HepG2 (cell line): ENCODE results near the gene IKZF4. TPM values are rescaled to one million over a fixed set of nuclear protein-coding genes. Genes with fewer than 3 reads are reported as not detected.

ENCODE experiments used
- ATAC-seq: fragments of 200-7000 bp; cut with Tn5 transposase; 3 replicates; pipeline ENCODE4 v1.9.1; 2020; ENCODE audit warnings: mild to moderate bottlenecking, moderate library complexity
- BruUV-seq: library from RNA; stranded (reverse); fragments of 400-500 nt; replicated peaks from 2 replicates; lab custom pipeline; 2021; lab: Mats Ljungman, UMichigan
- CTCF ChIA-PET: fragments of 300-600 bp; formaldehyde crosslinking; extraction: SDS; loops from one replicate; lab custom pipeline; 2021; ENCODE audit warnings: low total read pairs, inconsistent platforms, low intra/inter-chr PET ratio; lab: Yijun Ruan, JAX
- POLR2A ChIA-PET: fragments of 350-600 bp; sonication (Branson Sonifier 250); formaldehyde crosslinking; loops from one replicate; lab custom pipeline; 2020; ENCODE audit warnings: antibody characterized with exemption, inconsistent platforms; lab: Yijun Ruan, JAX
- DNase-seq: peaks from one replicate; pipeline ENCODE4 v3.0.0-alpha.2; 2015; ENCODE audit warnings: low spot score
- FAIRE-seq: peaks from 3 replicates; lab custom pipeline; 2011; peaks lifted over from hg19 to GRCh38; lab: Jason Lieb, UNC
- H2AFZ ChIP-seq: one replicate; pipeline ENCODE4 v1.6.1; 2011; ENCODE audit warnings: low read length, inconsistent platforms
- H3K27ac ChIP-seq: fragments of 300-600 bp; 3 replicates; pipeline ENCODE4 v1.8.0; 2011; ENCODE audit warnings: mixed run types, mild to moderate bottlenecking, mixed read lengths, low read length, inconsistent platforms; ENCODE audit not compliant: insufficient read depth; ENCODE audit errors: extremely low read length
- H3K27me3 ChIP-seq, 2 experiments: fragments of 200-600 bp in 1 of 2; 2 replicates in 1 of 2; 3 replicates in 1 of 2; pipeline versions ENCODE4 v1.6.0 to v1.8.0; 2011; ENCODE audit warnings: low read length in 2 of 2, mild to moderate bottlenecking in 2 of 2, moderate library complexity in 2 of 2, inconsistent platforms in 1 of 2; ENCODE audit not compliant: insufficient read depth in 2 of 2, control insufficient read depth in 1 of 2
- H3K36me3 ChIP-seq, 2 experiments: fragments of 200-600 bp in 1 of 2; replicated peaks in 1 of 2; 2 replicates in 1 of 2; 3 replicates in 1 of 2; pipeline versions ENCODE4 v1.5.1 to v1.8.0; 2011; ENCODE audit warnings: low read length in 2 of 2, inconsistent platforms in 1 of 2; ENCODE audit not compliant: insufficient read depth in 2 of 2, control insufficient read depth in 1 of 2
- H3K4me1 ChIP-seq: 2 replicates; pipeline ENCODE4 v1.5.1; 2012; ENCODE audit warnings: low read length, inconsistent platforms; ENCODE audit not compliant: insufficient read depth
- H3K4me2 ChIP-seq: 2 replicates; pipeline ENCODE4 v1.6.0; 2011; ENCODE audit warnings: low read depth, low read length, inconsistent platforms
- H3K4me3 ChIP-seq, 3 experiments: fragments of 200-600 bp in 1 of 3; sonication (generic), shearing (Covaris generic) in 1 of 3; replicated peaks in 1 of 3; 2 replicates each; pipeline ENCODE4 v1.5.1; 2011 to 2016; ENCODE audit warnings: low read length in 3 of 3, inconsistent platforms in 2 of 3, low read depth in 2 of 3, mild to moderate bottlenecking in 2 of 3, control low read depth in 1 of 3, mixed read lengths in 1 of 3; ENCODE audit not compliant: insufficient read depth in 1 of 3
- H3K79me2 ChIP-seq: one replicate; pipeline ENCODE4 v1.6.1; 2011; ENCODE audit warnings: low read length, inconsistent platforms; ENCODE audit not compliant: insufficient read depth
- H3K9ac ChIP-seq: 2 replicates; pipeline ENCODE4 v1.6.0; 2011; ENCODE audit warnings: mild to moderate bottlenecking, low read depth, low read length, inconsistent platforms; ENCODE audit not compliant: insufficient read depth
- H3K9me3 ChIP-seq: 2 replicates; pipeline ENCODE4 v1.5.1; 2012; ENCODE audit warnings: mild to moderate bottlenecking, low read length
- H4K20me1 ChIP-seq: 2 replicates; pipeline ENCODE4 v1.6.0; 2011; ENCODE audit warnings: inconsistent platforms, mild to moderate bottlenecking, low read length, moderate library complexity; ENCODE audit not compliant: insufficient read depth
- ATF7-NPFF ChIP-seq: sonication (generic); formaldehyde crosslinking; IDR thresholded peaks from 2 replicates; pipeline ENCODE4 v1.8.1; 2023; ENCODE audit warnings: mild to moderate bottlenecking, low read depth, missing genetic modification reagents, moderate library complexity
- HDAC2 ChIP-seq: sonication (generic); formaldehyde crosslinking; IDR thresholded peaks from 2 replicates; pipeline ENCODE4 v1.4.0; 2020; ENCODE audit warnings: missing genetic modification reagents
- THYN1 ChIP-seq: sonication (generic); formaldehyde crosslinking; IDR thresholded peaks from 2 replicates; pipeline ENCODE4 v1.8.1; 2023; ENCODE audit warnings: low read depth, mild to moderate bottlenecking, moderate library complexity, missing genetic modification reagents, borderline replicate concordance
- TP53 ChIP-seq: sonication (generic); formaldehyde crosslinking; conservative IDR thresholded peaks from 2 replicates; pipeline ENCODE4 v1.4.0; 2020; ENCODE audit warnings: missing genetic modification reagents
- ZNF160 ChIP-seq: sonication (generic); formaldehyde crosslinking; IDR thresholded peaks from 2 replicates; pipeline ENCODE4 v1.8.0; 2022; ENCODE audit warnings: mild to moderate bottlenecking, inconsistent platforms, missing genetic modification reagents
- ZNF224 ChIP-seq: sonication (generic); formaldehyde crosslinking; IDR thresholded peaks from 2 replicates; pipeline ENCODE4 v1.5.0; 2020; ENCODE audit warnings: mild to moderate bottlenecking, missing genetic modification reagents
- ZNF83 ChIP-seq: sonication (generic); formaldehyde crosslinking; IDR thresholded peaks from 2 replicates; pipeline ENCODE4 v1.4.0; 2020; ENCODE audit warnings: missing genetic modification reagents, mild to moderate bottlenecking, borderline replicate concordance
- WGBS: methylation state at CpG from one replicate; pipeline ENCODE4 v1.1.6; 2017; ENCODE audit warnings: low lambda C conversion rate; 5-methylcytosine and 5-hydroxymethylcytosine counted together
- in situ Hi-C: cut with HindIII; loops from 2 replicates; pipeline ENCODE4 v1.10.0; 2017; ENCODE audit warnings: low pct_unique_long_range_greater_than_20kb; ENCODE audit not compliant: extremely low pct_ligation_motif_present
- intact Hi-C: fragments of 100-400 bp; cut with micrococcal nuclease; formaldehyde crosslinking; loops from one replicate; pipeline ENCODE4 v1.10.0; 2022; ENCODE audit not compliant: unreplicated experiment
- polyA plus RNA-seq, 8 experiments: library from polyadenylated mRNA; depleted of rRNA in 3 of 8; stranded (reverse) in 7 of 8; unstranded in 1 of 8; fragments of >200 nt; fragmentation: Illumina TruSeq in 4 of 8; extraction: Trizol in 4 of 8; gene quantifications; 2 replicates each; pipeline versions ENCODE4 v1.2.1 to v1.2.3, GENCODE V29; 2011 to 2016; ENCODE audit warnings: low read depth in 4 of 8, missing spikeins in 1 of 8, mixed read lengths in 1 of 8; ENCODE audit not compliant: insufficient read depth in 1 of 8
- total RNA-seq, 5 experiments: library from RNA; depleted of rRNA; stranded (reverse); fragments of >200 nt; fragmentation: Illumina TruSeq; extraction: Trizol; gene quantifications; 2 replicates each; pipeline ENCODE4 v1.2.3, GENCODE V29; 2016; ENCODE audit warnings: low read depth in 1 of 5
- TF ChIP-seq, protein P1 (sequence below): sonication (generic); formaldehyde crosslinking; IDR thresholded peaks from 2 replicates; pipeline ENCODE4 v1.4.0; 2020; ENCODE audit warnings: missing genetic modification reagents
- TF ChIP-seq, protein P2 (sequence below): sonication (generic); formaldehyde crosslinking; IDR thresholded peaks from 2 replicates; pipeline ENCODE4 v1.4.0; 2020; ENCODE audit warnings: missing genetic modification reagents, borderline replicate concordance
- TF ChIP-seq, protein P3 (sequence below): sonication (generic); formaldehyde crosslinking; IDR thresholded peaks from 2 replicates; pipeline ENCODE4 v1.8.1; 2023; ENCODE audit warnings: mild to moderate bottlenecking, moderate library complexity, missing genetic modification reagents

The IKZF4 gene
- total and polyA plus RNA-seq, 2 of the 13 experiments (the other 11 are each of a cell fraction or from before 2014, with no cell fraction given): 0.58 to 2.2 TPM

DNA sequence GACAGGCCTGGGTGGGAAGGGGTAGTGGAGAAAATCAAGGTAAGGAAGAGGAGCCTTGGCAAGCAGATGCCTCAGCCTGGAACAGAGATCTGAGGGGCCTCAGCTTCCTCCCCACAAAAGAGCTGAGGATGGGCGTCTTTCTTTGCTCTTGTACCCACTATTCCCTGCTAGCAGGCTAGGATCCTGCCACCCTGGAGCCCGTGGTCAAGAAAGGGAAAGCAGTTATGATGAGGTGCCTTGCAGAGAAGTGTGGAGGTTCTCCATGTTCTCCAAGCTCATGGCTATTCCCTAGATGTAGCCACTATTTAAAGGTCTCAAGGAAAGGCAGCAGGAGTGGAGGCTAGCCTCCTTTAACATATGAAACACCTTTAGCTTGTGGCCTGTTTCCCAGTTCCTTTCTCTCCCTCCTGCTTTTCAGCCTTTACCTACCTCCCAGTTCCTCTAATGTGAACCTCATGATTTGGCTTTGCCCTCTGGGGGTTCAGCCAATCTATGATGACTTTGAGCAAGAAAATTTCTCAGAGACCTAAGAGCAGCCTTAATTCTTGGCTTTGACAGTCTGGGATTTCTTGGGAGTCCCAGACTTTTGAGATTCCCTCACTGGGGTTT is 1.1 kb downstream of the IKZF4 start:
- DNase-seq: no peak
- POLR2A ChIA-PET: interaction anchor here (0.9 to 4.2 kb wide), 5 partner anchors 11 to 92 kb away, joined by 3 to 27 read pairs (median 8); partner anchors contain the start of genes RAB5B and SUOX
- H3K4me3 ChIP-seq: peak overlapping the region; percentile 34 to 56 (median 34); a peak in 5 of 6 replicates
- no peaks in the 10 kb centered on the region for H3K9me3 ChIP-seq
- FAIRE-seq: no peak
- peak overlapping the region; percentile 44 for H3K9ac ChIP-seq
- H3K27me3 ChIP-seq: no peaks in the 10 kb centered on the region
- intact Hi-C loops (no loop called here), in situ Hi-C loops (no loop called here)
- TF ChIP-seq, protein P1, sequence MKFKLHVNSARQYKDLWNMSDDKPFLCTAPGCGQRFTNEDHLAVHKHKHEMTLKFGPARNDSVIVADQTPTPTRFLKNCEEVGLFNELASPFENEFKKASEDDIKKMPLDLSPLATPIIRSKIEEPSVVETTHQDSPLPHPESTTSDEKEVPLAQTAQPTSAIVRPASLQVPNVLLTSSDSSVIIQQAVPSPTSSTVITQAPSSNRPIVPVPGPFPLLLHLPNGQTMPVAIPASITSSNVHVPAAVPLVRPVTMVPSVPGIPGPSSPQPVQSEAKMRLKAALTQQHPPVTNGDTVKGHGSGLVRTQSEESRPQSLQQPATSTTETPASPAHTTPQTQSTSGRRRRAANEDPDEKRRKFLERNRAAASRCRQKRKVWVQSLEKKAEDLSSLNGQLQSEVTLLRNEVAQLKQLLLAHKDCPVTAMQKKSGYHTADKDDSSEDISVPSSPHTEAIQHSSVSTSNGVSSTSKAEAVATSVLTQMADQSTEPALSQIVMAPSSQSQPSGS (CRISPR knock-in tag): no peak
- no peak for TF ChIP-seq THYN1
- no peak for TF ChIP-seq ZNF83 (CRISPR knock-in tag)
- no peak for TF ChIP-seq TP53
- TF ChIP-seq ZNF224 (CRISPR knock-in tag): no peak
- no peak for TF ChIP-seq HDAC2 (CRISPR knock-in tag)
- TF ChIP-seq, protein P2, sequence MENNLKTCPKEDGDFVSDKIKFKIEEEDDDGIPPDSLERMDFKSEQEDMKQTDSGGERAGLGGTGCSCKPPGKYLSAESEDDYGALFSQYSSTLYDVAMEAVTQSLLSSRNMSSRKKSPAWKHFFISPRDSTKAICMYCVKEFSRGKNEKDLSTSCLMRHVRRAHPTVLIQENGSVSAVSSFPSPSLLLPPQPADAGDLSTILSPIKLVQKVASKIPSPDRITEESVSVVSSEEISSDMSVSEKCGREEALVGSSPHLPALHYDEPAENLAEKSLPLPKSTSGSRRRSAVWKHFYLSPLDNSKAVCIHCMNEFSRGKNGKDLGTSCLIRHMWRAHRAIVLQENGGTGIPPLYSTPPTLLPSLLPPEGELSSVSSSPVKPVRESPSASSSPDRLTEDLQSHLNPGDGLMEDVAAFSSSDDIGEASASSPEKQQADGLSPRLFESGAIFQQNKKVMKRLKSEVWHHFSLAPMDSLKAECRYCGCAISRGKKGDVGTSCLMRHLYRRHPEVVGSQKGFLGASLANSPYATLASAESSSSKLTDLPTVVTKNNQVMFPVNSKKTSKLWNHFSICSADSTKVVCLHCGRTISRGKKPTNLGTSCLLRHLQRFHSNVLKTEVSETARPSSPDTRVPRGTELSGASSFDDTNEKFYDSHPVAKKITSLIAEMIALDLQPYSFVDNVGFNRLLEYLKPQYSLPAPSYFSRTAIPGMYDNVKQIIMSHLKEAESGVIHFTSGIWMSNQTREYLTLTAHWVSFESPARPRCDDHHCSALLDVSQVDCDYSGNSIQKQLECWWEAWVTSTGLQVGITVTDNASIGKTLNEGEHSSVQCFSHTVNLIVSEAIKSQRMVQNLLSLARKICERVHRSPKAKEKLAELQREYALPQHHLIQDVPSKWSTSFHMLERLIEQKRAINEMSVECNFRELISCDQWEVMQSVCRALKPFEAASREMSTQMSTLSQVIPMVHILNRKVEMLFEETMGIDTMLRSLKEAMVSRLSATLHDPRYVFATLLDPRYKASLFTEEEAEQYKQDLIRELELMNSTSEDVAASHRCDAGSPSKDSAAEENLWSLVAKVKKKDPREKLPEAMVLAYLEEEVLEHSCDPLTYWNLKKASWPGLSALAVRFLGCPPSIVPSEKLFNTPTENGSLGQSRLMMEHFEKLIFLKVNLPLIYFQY (CRISPR knock-in tag): no peak
- TF ChIP-seq, protein P3, sequence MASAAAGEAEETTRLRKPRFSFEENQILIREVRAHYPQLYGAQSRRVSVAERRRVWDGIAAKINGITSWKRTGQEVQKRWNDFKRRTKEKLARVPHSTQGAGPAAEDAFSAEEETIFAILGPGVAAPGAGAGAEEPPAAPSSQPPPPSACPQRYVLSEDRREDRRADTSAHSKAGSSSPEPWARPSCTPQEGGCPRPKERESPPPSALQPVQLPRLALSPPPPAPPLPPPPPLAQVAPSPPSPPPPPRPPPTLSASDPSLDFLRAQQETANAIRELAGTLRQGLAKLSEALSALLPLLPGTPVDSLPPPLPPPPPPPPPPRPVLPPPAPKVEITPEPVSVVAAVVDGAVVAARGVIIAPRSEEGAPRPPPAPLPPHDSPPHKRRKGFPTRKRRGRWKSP (CRISPR knock-in tag): no peak
- no peak for TF ChIP-seq ZNF160 (CRISPR knock-in tag)
- TF ChIP-seq ATF7-NPFF (CRISPR knock-in tag): no peak
- whole genome bisulfite sequencing: 66% methylated on average over 2 of the region's 2 CpGs
- no peaks in the 10 kb centered on the region; a peak in 2 of 5 replicates for H3K36me3 ChIP-seq
- TSS peak; percentile 40 for BruUV-seq
- H2AFZ ChIP-seq: no peak overlapping the region
- H3K4me1 ChIP-seq: peaks cover 33% of the 10 kb centered on the region
- CTCF ChIA-PET: no interaction called here
- H4K20me1 ChIP-seq: no peaks in the 10 kb centered on the region
- peak; percentile 27 for ATAC-seq
- no peak overlapping the region for H3K27ac ChIP-seq
- no peaks in the 10 kb centered on the region for H3K79me2 ChIP-seq
- H3K4me2 ChIP-seq: peak overlapping the region; percentile 70
